Raji (cell line): ENCODE results near the gene IL22.

Source experiments
- POLR2A ChIP-seq: IDR thresholded peaks from 2 replicates; pipeline ENCODE4 v1.6.1; 2011; ENCODE audit warnings: low read depth, low read length, control low read depth; ENCODE audit not compliant: insufficient read depth

Gene IL22

DNA sequence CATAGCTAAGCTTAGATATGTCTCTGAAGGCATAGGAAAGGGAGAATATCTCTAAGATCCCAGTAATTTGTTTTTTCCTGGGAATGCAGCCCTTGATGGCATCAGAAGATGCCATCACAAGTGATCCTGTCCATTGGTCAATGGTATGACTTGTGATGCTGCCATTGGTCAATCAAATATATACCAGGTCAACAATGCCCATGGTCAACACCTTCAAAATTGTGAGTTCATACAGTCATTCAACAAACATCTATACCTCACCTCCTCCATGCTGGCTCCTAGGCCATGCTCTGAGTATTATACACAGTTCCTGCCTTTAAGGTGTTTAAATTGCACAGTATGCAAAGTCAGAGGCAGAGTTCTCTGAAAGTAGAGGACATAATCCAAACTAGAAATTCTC is 19.3 kb upstream of the IL22 start:
- no peak for TF ChIP-seq POLR2A

GRCh38 chr12:68271346-68271745 is 17.9 kb upstream of the IL22 start:
- TF ChIP-seq POLR2A, result no peak

DNA sequence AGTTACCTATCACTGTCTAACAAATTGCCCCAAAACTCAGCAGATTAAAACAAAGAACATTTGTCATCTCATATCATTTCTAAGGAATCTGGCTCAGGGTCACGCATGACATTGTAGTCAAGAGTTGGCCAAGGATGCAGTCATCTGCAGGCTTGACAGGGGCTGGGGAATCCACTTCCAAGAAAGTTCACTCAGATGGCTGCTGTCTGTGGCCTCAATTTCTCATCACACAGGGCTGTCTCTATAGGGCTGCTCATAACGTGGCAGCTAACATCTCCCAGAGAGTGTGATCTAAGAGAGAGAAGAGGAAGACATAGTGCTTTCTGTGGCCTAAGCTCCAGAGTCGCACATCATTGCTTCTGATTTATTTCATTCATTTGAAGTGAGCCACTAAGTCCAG is 17.0 kb upstream of the IL22 start:
- no peak for TF ChIP-seq POLR2A

DNA sequence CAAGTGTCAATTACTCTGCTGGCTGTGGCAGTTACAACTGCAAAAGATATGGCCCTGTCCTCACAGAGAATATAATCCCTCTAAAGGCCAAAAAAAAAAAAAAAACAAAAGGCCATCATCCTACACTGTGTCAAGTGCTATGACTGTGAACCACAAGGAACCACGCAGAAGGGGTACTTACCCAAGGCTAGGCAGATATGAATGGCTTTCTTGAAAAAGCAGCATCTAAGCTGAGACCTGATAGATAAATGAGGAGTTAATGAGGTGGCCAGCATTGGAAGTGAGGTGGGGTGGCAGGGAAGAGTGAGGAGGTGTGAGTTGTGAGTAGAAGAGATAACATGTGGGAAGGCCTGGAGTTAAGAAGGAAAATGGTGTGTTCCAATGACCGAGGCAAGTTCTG is 16.4 kb upstream of the IL22 start:
- TF ChIP-seq POLR2A, result no peak

- no peak for TF ChIP-seq POLR2A
These were observed 15.6 kb upstream of the IL22 start for GRCh38 chr12:68268967-68269366.

GRCh38 chr12:68267892-68268396 is 14.5 kb upstream of the IL22 start:
- TF ChIP-seq POLR2A, result no peak

- no peak for TF ChIP-seq POLR2A
These were observed 11.5 kb upstream of the IL22 start for GRCh38 chr12:68264857-68265256.

DNA sequence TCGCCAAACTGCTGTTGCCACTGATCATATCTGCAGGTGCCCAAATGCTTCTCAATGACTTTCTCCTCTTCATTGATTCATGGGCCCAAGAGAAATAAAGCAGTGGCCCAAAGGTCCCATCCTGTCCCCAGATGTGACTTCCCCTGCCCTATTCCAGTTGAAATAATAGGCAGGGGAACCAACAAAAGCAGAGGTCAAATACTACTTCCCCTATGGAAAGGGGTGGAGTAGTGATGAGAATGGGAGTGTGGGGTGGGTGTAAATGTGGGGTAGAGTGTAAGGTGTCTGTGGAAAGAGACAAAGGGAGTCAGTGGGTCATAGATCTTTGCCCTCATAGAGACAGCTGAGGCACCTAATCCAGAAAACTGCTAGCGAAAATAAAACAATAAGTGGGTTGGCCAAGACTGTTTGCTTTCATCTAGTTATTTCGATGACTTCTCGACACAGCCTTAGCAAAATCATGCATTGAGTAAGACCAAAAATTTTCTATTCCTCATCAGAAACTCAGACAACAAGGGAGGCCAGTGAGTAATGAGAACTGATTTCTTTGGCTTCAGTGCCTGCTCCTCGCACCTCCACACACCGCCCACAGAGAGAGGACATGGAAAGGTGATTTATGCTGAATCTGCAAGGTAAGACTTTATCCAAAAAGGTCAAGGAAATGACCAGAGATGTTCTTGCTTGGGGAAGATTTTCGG is 10.9 kb upstream of the IL22 start:
- no peak for TF ChIP-seq POLR2A

DNA sequence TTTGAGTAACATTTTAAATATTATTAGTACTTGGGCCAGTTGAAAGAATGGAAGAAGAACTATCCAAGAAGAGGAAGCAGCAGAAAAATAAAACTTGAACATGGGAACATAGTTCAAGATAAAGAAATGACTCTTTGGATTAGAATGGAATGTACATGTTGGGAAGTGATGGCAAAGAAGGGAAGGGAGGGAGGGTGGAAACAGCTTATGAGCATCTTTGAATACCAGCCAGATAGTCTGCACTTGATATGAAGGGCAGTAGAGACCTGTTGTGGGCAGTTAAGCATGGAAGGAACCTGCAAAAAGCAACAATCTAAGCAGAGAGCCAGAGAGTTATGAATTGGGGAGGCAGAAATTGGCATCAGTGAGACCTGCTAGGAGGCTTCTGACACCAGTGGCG is 10.0 kb upstream of the IL22 start:
- no peak for TF ChIP-seq POLR2A

DNA sequence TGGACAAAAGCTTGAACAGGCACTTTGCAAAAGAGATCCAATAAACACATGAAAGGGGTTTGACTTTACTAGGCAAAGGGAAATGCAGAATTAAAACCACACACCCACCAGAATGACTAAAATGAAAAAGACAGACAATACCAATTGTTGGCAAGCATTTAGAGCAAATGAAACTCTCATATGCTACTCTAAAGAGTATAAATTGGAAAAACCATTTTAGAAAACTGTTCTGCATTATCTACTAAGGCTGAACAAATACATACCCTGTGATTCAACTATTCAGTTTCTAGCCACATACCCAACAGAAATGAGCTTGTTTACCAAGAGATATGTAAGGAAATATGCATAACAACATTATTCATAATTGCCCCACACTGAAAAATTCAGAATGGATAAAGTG is 8.5 kb upstream of the IL22 start:
- no peak for TF ChIP-seq POLR2A

DNA sequence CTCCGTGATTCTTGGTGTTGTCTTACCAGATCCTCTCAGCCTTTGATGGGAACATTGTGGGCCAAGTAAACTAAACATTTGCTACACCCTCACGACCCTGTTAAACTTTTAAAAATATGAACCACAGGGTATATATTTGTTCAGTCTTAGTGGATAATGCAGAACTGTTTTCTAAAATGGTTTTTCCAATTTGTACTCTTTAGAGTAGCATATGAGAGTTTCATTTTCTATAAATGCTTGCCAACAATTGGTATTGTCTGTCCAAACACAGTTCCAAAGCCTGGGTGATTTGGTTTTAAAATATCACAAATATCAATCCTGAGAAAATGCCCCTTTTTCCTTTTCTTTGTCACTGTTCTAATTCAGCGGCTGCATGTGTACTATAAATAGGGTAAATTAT is 6.7 kb upstream of the IL22 start:
- no peak for TF ChIP-seq POLR2A

- no peak for TF ChIP-seq POLR2A
These were observed 6.0 kb upstream of the IL22 start for GRCh38 chr12:68259318-68259940.

GRCh38 chr12:68252077-68252476 is 1.3 kb downstream of the IL22 start:
- TF ChIP-seq POLR2A, result no peak

DNA sequence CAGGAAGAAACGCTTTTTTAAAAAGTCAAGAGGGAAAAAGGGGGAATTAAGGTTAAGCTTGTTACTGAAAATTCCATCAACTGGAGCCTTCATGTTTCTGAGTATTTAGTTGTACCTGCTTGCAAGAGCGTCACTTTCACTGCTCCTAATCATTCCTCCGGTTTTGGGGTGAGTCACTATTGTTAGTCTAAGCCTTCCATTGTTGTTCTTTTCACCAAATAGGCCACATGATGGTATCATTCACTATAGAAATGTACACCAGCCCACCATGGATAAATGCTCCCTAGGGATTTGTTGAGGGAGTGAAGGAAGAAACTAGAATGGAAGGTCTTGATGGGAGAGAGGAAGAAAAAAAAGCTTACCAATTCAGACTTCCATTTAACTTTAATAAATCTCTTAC is 3.0 kb downstream of the IL22 start:
- TF ChIP-seq POLR2A, result no peak

- no peak for TF ChIP-seq POLR2A
These were observed 5.6 kb downstream of the IL22 start for GRCh38 chr12:68247785-68248184.

DNA sequence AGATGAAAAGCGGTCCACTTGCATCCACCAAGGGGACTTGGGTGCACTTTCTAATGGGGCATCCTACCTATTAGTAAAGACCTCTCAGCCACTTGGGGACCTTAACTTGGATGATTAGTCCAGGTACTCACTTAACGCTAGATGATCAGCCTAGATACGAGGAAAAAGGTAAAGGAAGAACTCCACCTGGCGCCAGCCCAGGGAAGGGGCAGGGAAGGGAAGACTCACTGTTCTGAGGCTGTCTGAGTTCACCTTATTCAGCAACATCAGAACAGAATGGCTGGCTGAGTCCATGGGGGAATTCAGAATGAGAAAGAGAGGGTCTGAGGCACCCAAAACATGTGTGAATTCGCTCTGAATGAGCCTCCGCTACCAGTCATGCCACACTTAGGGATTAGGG is 7.1 kb downstream of the IL22 start:
- TF ChIP-seq POLR2A, result no peak

DNA sequence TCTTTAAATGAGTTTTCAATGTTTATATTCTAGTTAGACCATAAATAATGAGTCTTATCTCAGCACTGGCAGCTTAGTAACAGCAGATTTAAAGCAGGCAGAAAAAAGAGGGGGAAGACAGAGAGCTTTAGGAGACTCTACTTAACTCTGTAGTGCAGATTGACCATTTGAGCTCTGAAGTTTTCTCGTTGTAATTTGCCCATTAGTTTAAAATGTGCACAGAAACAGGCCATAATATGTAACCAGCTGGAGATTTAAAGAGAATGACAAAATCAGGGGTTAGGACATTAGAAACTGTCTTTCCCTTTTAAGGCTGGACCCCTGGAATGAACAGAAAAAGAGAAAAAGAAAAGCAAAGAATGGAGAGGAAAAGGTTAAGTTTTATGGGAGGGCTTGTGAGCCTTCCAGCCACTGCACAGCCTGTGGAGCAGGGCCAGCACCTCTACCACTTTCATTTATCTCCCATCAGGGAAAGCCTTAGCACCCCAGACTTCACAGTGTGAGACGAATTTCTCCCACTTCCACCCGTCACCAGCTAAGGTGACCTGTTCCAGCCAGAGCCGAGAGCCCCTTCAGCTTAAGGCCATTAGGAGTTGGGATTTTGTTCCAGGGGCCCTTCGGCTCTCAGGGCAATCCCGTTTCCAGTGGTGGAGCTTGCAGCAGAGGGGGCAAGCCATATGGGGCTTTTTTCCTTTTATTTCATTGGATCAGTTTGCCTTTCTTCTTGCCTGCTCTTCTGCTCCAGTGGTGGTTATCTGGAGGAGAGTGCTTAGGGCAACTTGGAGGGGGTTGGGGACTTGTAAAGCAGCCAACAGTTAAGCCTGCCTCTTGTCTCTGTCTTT is 8.0 kb downstream of the IL22 start:
- no peak for TF ChIP-seq POLR2A

DNA sequence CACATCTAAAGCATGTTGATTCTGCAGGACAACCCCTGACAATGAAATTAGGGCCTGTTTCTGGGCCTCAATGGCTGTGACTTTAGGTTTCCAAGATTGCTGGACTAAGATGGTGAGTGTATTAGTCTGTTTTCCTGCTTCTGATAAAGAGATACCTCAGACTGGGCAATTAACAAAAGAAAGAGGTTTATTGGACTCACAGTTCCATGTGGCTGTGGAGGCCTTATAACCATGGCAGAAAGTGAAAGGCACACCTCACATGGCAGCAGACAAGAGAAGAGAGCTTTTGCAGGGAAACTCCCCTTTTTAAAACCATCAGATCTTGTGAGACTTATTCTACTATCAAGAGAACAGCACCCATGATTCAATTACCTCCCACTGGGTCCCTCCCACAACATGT is 10.6 kb downstream of the IL22 start:
- TF ChIP-seq POLR2A, result no peak
